K562 (cell line): ENCODE data around the gene GPX5. TPM values are rescaled to one million over a fixed set of nuclear protein-coding genes. Genes with fewer than 3 reads are reported as not detected.

Source experiments
- BCL6 ChIP-seq: fragments of 250-450 bp; sonication (Bioruptor Pico); IDR thresholded peaks from 2 replicates; pipeline ENCODE4 v1.4.0; 2020
- MCM2 ChIP-seq: fragments of 450-650 bp; IDR thresholded peaks from 2 replicates; pipeline ENCODE4 v1.6.1; 2017; ENCODE audit warnings: low read depth, mild to moderate bottlenecking
- NBN ChIP-seq: fragments of 450-650 bp; IDR thresholded peaks from 2 replicates; pipeline ENCODE4 v1.6.1; 2016; ENCODE audit warnings: low read depth, mild to moderate bottlenecking
- NEUROD1 ChIP-seq: fragments of 150-350 bp; IDR thresholded peaks from 2 replicates; pipeline ENCODE4 v1.6.1; 2014; ENCODE audit warnings: borderline replicate concordance, low read length, low read depth; ENCODE audit not compliant: partially characterized antibody
- NFIC ChIP-seq: fragments of 450-650 bp; IDR thresholded peaks from 2 replicates; pipeline ENCODE4 v1.6.1; 2017; ENCODE audit warnings: mild to moderate bottlenecking, inconsistent platforms
- NR0B1 ChIP-seq: fragments of 450-650 bp; IDR thresholded peaks from one replicate; pipeline ENCODE4 v1.6.1; 2018; ENCODE audit warnings: mild to moderate bottlenecking, moderate library complexity; ENCODE audit not compliant: partially characterized antibody
- PHF21A ChIP-seq: fragments of 450-650 bp; IDR thresholded peaks from 2 replicates; pipeline ENCODE4 v1.6.1; 2017; ENCODE audit warnings: low read depth, borderline replicate concordance
- PURB ChIP-seq: sonication (generic); formaldehyde crosslinking; IDR thresholded peaks from 2 replicates; pipeline ENCODE4 v1.9.0; 2021; ENCODE audit warnings: low read depth, mild to moderate bottlenecking, missing genetic modification reagents
- RAD51 ChIP-seq: fragments of 450-650 bp; IDR thresholded peaks from 2 replicates; pipeline ENCODE4 v1.7.1; 2016; ENCODE audit warnings: low read depth, mild to moderate bottlenecking, borderline replicate concordance
- RFX7 ChIP-seq: fragments of 250-450 bp; sonication (Bioruptor Pico); IDR thresholded peaks from 2 replicates; pipeline ENCODE4 v1.5.1; 2021; ENCODE audit warnings: mild to moderate bottlenecking
- SAFB2 ChIP-seq: fragments of 200-400 bp; formaldehyde crosslinking; IDR thresholded peaks from 2 replicates; pipeline ENCODE4 v1.6.1; 2018; ENCODE audit warnings: borderline replicate concordance, low read length, low read depth, moderate library complexity; ENCODE audit not compliant: severe bottlenecking
- SMARCC2 ChIP-seq: fragments of 450-650 bp; IDR thresholded peaks from 2 replicates; pipeline ENCODE4 v1.6.1; 2017; ENCODE audit warnings: antibody characterized with exemption, moderate library complexity, mild to moderate bottlenecking, low read depth
- SRSF3 ChIP-seq: fragments of 200-400 bp; formaldehyde crosslinking; IDR thresholded peaks from 2 replicates; pipeline ENCODE4 v1.6.1; 2016; ENCODE audit warnings: mild to moderate bottlenecking, low read length, moderate library complexity; ENCODE audit not compliant: insufficient read depth
- STAT5A ChIP-seq: IDR thresholded peaks from 2 replicates; pipeline ENCODE4 v1.6.1; 2012; ENCODE audit warnings: low read length, inconsistent platforms, borderline replicate concordance
- ZFP30 ChIP-seq: fragments of 250-450 bp; sonication (Bioruptor Pico); IDR thresholded peaks from 2 replicates; pipeline ENCODE4 v1.8.0; 2022; ENCODE audit warnings: moderate library complexity, mild to moderate bottlenecking, inconsistent platforms, borderline replicate concordance
- ZNF133 ChIP-seq: fragments of 250-450 bp; sonication (Bioruptor Pico); IDR thresholded peaks from 2 replicates; pipeline ENCODE4 v1.4.0; 2020; ENCODE audit warnings: mild to moderate bottlenecking
- ZNF384 ChIP-seq: IDR thresholded peaks from 2 replicates; pipeline ENCODE4 v1.6.1; 2012; ENCODE audit warnings: low read depth, low read length, improper control_type of control experiment
- ZNF655 ChIP-seq: fragments of 250-450 bp; sonication (Bioruptor Pico); IDR thresholded peaks from 2 replicates; pipeline ENCODE4 v1.5.0; 2021
- ZNF778 ChIP-seq: fragments of 450-650 bp; formaldehyde crosslinking; IDR thresholded peaks from 2 replicates; pipeline ENCODE4 v1.4.0; 2020; ENCODE audit warnings: mild to moderate bottlenecking, moderate library complexity
- polyA plus RNA-seq, 8 experiments: library from polyadenylated mRNA; depleted of rRNA in 4 of 8; stranded (reverse) in 5 of 8; unstranded in 3 of 8; fragments of >200 nt; fragmentation: Nextera tagmentation in 2 of 8; fragmentation: Illumina TruSeq in 1 of 8; extraction: Ambion mirVana in 2 of 8; extraction: Trizol in 1 of 8; gene quantifications; 2 replicates each; pipeline versions ENCODE4 v1.2.1 to v1.2.3, GENCODE V29; 2011 to 2014; ENCODE audit warnings: inconsistent platforms in 1 of 8, missing spikeins in 1 of 8
- total RNA-seq, 7 experiments: library from RNA; depleted of rRNA in 6 of 7; stranded (reverse); fragments of >200 nt in 6 of 7; fragmentation: Illumina TruSeq in 2 of 7; extraction: Trizol in 2 of 7; gene quantifications; 2 replicates each; pipeline versions ENCODE4 v1.2.1 to v1.2.3, GENCODE V29; 2011 to 2021; ENCODE audit warnings: low replicate concordance in 1 of 7
- TF ChIP-seq, protein P1 (sequence below): sonication (generic); formaldehyde crosslinking; IDR thresholded peaks from 2 replicates; pipeline ENCODE4 v1.5.0; 2020; ENCODE audit warnings: missing genetic modification reagents
- TF ChIP-seq, protein P2 (sequence below): fragments of 450-650 bp; formaldehyde crosslinking; IDR thresholded peaks from 2 replicates; pipeline ENCODE4 v1.4.0; 2022; ENCODE audit warnings: missing genetic modification characterization

GPX5 gene
- total and polyA plus RNA-seq, 9 of the 15 experiments (the other 6 are each of a cell fraction or from before 2014, with no cell fraction given) = 0.07 to 0.18 (median 0.15) TPM; not detected in 6

- TF ChIP-seq NR0B1 = no peak
- no peak for TF ChIP-seq SRSF3
- TF ChIP-seq ZNF655 (CRISPR knock-in tag) = no peak
- 0 out of 2 replicates have a peak, but pooled peaks have one; percentile 4 for TF ChIP-seq NFIC
- TF ChIP-seq NEUROD1 = no peak
- 0 out of 2 replicates have a peak, but pooled peaks have one; percentile 0 for TF ChIP-seq ZFP30 (CRISPR knock-in tag)
- peak; percentile 66; the same call in 1 of the 2 replicates for TF ChIP-seq ZNF384
- peak; percentile 62; the same call in 1 of the 2 replicates for TF ChIP-seq BCL6 (CRISPR knock-in tag)
- TF ChIP-seq ZNF778 = no peak
- TF ChIP-seq, protein P1, sequence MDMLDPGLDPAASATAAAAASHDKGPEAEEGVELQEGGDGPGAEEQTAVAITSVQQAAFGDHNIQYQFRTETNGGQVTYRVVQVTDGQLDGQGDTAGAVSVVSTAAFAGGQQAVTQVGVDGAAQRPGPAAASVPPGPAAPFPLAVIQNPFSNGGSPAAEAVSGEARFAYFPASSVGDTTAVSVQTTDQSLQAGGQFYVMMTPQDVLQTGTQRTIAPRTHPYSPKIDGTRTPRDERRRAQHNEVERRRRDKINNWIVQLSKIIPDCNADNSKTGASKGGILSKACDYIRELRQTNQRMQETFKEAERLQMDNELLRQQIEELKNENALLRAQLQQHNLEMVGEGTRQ (CRISPR knock-in tag) = peak; percentile 93
- no peak for TF ChIP-seq MCM2
- TF ChIP-seq NBN = peak; percentile 71
- TF ChIP-seq SAFB2 = no peak
- TF ChIP-seq PURB = no peak
- peak; percentile 77; the same call in 1 of the 2 replicates for TF ChIP-seq ZNF133
- 0 out of 2 replicates have a peak, but pooled peaks have one; percentile 4 for TF ChIP-seq STAT5A
- 0 out of 2 replicates have a peak, but pooled peaks have one; percentile 4 for TF ChIP-seq RFX7
- TF ChIP-seq RAD51 = peak; percentile 95
- peak; percentile 15; the same call in 1 of the 2 replicates for TF ChIP-seq SMARCC2
- no peak; the same call in 1 of the 2 replicates for TF ChIP-seq PHF21A
- TF ChIP-seq, protein P2, sequence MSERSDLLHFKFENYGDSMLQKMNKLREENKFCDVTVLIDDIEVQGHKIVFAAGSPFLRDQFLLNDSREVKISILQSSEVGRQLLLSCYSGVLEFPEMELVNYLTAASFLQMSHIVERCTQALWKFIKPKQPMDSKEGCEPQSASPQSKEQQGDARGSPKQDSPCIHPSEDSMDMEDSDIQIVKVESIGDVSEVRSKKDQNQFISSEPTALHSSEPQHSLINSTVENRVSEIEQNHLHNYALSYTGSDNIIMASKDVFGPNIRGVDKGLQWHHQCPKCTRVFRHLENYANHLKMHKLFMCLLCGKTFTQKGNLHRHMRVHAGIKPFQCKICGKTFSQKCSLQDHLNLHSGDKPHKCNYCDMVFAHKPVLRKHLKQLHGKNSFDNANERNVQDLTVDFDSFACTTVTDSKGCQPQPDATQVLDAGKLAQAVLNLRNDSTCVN (CRISPR knock-in tag) = no peak
These were observed 36.1 kb upstream of the GPX5 start (continued) for GRCh38 chr6:28489366-28490204.
